Activated CD8-positive, alpha-beta T cell treated with anti-CD3 and anti-CD28 coated beads for 36 hours (primary cell): ENCODE data around the gene GFRA4. TPM values are rescaled to one million over a fixed set of nuclear protein-coding genes. Genes with fewer than 3 reads are reported as not detected.

Experiments used
- ATAC-seq: fragments of 200-7000 bp; cut with Tn5 transposase; one replicate; pipeline ENCODE4 v1.10.0; 2021; ENCODE audit warnings: mild to moderate bottlenecking, moderate library complexity
- CTCF ChIA-PET: fragments of 350-600 bp; sonication (Branson Sonifier 250); formaldehyde crosslinking; loops from one replicate; lab custom pipeline; 2021; ENCODE audit warnings: antibody characterized with exemption; lab: Charles Lee
- POLR2A ChIA-PET: fragments of 350-600 bp; sonication (Branson Sonifier 250); formaldehyde crosslinking; loops from one replicate; lab custom pipeline; 2021; ENCODE audit warnings: antibody characterized with exemption; lab: Charles Lee
- DNase-seq: peaks from one replicate; pipeline ENCODE4 v3.0.0-alpha.2; 2020
- H3K27ac Mint-ChIP-seq: one replicate; pipeline ENCODE4 v1.8.0; 2021; ENCODE audit warnings: mild to moderate bottlenecking, mixed read lengths
- H3K27me3 Mint-ChIP-seq: one replicate; pipeline ENCODE4 v1.8.0; 2021; ENCODE audit warnings: mixed read lengths
- H3K36me3 Mint-ChIP-seq: one replicate; pipeline ENCODE4 v1.8.0; 2021; ENCODE audit warnings: low read depth, mixed read lengths
- H3K4me1 Mint-ChIP-seq: one replicate; pipeline ENCODE4 v1.8.0; 2021; ENCODE audit warnings: low read depth, mixed read lengths
- H3K4me3 Mint-ChIP-seq: one replicate; pipeline ENCODE4 v1.8.0; 2021; ENCODE audit warnings: mild to moderate bottlenecking, moderate library complexity, mixed read lengths
- H3K9me3 Mint-ChIP-seq: one replicate; pipeline ENCODE4 v1.8.0; 2021; ENCODE audit warnings: mixed read lengths
- CTCF ChIP-seq: fragments of 200-600 bp; IDR thresholded peaks from one replicate; pipeline ENCODE4 v1.8.0; 2022; ENCODE audit warnings: antibody characterized with exemption, mild to moderate bottlenecking
- intact Hi-C: fragments of 100-400 bp; cut with micrococcal nuclease; formaldehyde crosslinking; loops from one replicate; pipeline ENCODE4 v1.10.0; 2022
- total RNA-seq, 2 experiments: library from RNA; stranded (reverse); gene quantifications; one replicate each; pipeline ENCODE4 v1.2.3, GENCODE V29; 2021

The GFRA4 gene
- total RNA-seq, 2 experiments from 2014 or later: not detected

GRCh38 chr20:3691306-3691705, 28.1 kb upstream of the GFRA4 start:
- CTCF ChIA-PET: interaction anchor here (1.0 to 1.6 kb wide), 3 partner anchors 14 to 129 kb away, joined by 3 to 5 read pairs (median 5); no protein-coding TSS in a partner anchor
- no peaks in the 10 kb centered on the region for H3K4me1 Mint-ChIP-seq
- intact Hi-C loops: no loop called here
- H3K27me3 Mint-ChIP-seq: no peaks in the 10 kb centered on the region
- no peak overlapping the region for H3K27ac Mint-ChIP-seq
- no peaks in the 10 kb centered on the region for H3K36me3 Mint-ChIP-seq
- H3K4me3 Mint-ChIP-seq: no peak overlapping the region
- no peak for TF ChIP-seq CTCF
- no peaks in the 10 kb centered on the region for H3K9me3 Mint-ChIP-seq
- ATAC-seq (no peak), DNase-seq (no peak)
- POLR2A ChIA-PET: interaction anchor here (1.4 kb wide), 1 partner anchor 78 kb away, joined by 3 read pairs; no protein-coding TSS in a partner anchor

GRCh38 chr20:3690413-3690812, 27.2 kb upstream of the GFRA4 start:
- DNase-seq (no peak), ATAC-seq (no peak)
- no peak for TF ChIP-seq CTCF
- ChIA-PET POLR2A (no interaction called here), CTCF (interaction anchor here (1.2 to 1.6 kb wide), 2 partner anchors 13 to 20 kb away, joined by 5 read pairs; no protein-coding TSS in a partner anchor)
- Mint-ChIP-seq H3K27ac (no peak overlapping the region), H3K9me3 (no peaks in the 10 kb centered on the region), H3K27me3 (peaks cover under 1% of the 10 kb centered on the region), H3K36me3 (no peaks in the 10 kb centered on the region), H3K4me3 (no peak overlapping the region), H3K4me1 (no peaks in the 10 kb centered on the region)
- intact Hi-C loops: no loop called here

- no peak overlapping the region for H3K27ac Mint-ChIP-seq
- ATAC-seq: no peak
Measured at GRCh38 chr20:3689978-3690377, 26.8 kb upstream of the GFRA4 start.

GRCh38 chr20:3687655-3688054, 24.5 kb upstream of the GFRA4 start:
- H3K27me3 Mint-ChIP-seq: peaks cover 10% of the 10 kb centered on the region
- H3K9me3 Mint-ChIP-seq: no peaks in the 10 kb centered on the region
- no peaks in the 10 kb centered on the region for H3K36me3 Mint-ChIP-seq
- no peak overlapping the region for H3K27ac Mint-ChIP-seq
- CTCF ChIA-PET: interaction anchor here (1.6 to 2.8 kb wide), 3 partner anchors 9 to 23 kb away, joined by 5 to 13 read pairs (median 8); no protein-coding TSS in a partner anchor
- H3K4me1 Mint-ChIP-seq: no peaks in the 10 kb centered on the region
- no peak for TF ChIP-seq CTCF
- DNase-seq (no peak), ATAC-seq (no peak)
- intact Hi-C loops: no loop called here
- POLR2A ChIA-PET: interaction anchor here (0.6 to 1.2 kb wide), 2 partner anchors 17 to 38 kb away, joined by 3 to 4 read pairs; no protein-coding TSS in a partner anchor
- no peak overlapping the region for H3K4me3 Mint-ChIP-seq

More at GRCh38 chr20:3689978-3690377, 26.8 kb upstream of the GFRA4 start:
- Mint-ChIP-seq H3K4me1 (no peaks in the 10 kb centered on the region), H3K9me3 (no peaks in the 10 kb centered on the region), H3K36me3 (no peaks in the 10 kb centered on the region), H3K27me3 (peaks cover 2% of the 10 kb centered on the region), H3K4me3 (no peak overlapping the region)
- DNase-seq: no peak
- intact Hi-C loops: no loop called here
- no peak for TF ChIP-seq CTCF
- POLR2A ChIA-PET: interaction anchor here (0.5 kb wide), 1 partner anchor 455 kb away, joined by 3 read pairs; no protein-coding TSS in a partner anchor
- CTCF ChIA-PET: no interaction called here

GRCh38 chr20:3686867-3687321, 23.7 kb upstream of the GFRA4 start:
- no peak for ATAC-seq
- no peaks in the 10 kb centered on the region for H3K4me1 Mint-ChIP-seq
- TF ChIP-seq CTCF: no peak
- no peaks in the 10 kb centered on the region for H3K9me3 Mint-ChIP-seq
- ChIA-PET CTCF (interaction anchor here (1.6 to 2.8 kb wide), 3 partner anchors 9 to 24 kb away, joined by 5 to 13 read pairs (median 8); no protein-coding TSS in a partner anchor), POLR2A (interaction anchor here (0.5 to 1.6 kb wide), 4 partner anchors 17 to 60 kb away, joined by 3 to 4 read pairs (median 3); no protein-coding TSS in a partner anchor)
- intact Hi-C loops: no loop called here
- no peak overlapping the region for H3K27ac Mint-ChIP-seq
- H3K4me3 Mint-ChIP-seq: no peak overlapping the region
- peaks cover 14% of the 10 kb centered on the region for H3K27me3 Mint-ChIP-seq
- no peak for DNase-seq
- no peaks in the 10 kb centered on the region for H3K36me3 Mint-ChIP-seq
